ENCODE results near the gene MED20. TPM values are rescaled to one million over a fixed set of nuclear protein-coding genes. Genes with fewer than 3 reads are reported as not detected.

MED20 gene
- total and polyA plus RNA-seq, 2 donors (not counting 3 experiments of a cell fraction or from before 2014, with no cell fraction given) = 30.4 to 37.8 TPM

GRCh38 chr6:41922154-41922553 is 1.2 kb upstream of the MED20 start:
- Histone ChIP-seq H3K4me2 (ENCODE audit: insufficient read depth, low read length) (peak overlapping the region; percentile 93), H3K36me3 (ENCODE audit: control insufficient read depth in 2 of 2, extremely low read depth in 1 of 2, insufficient read depth in 2 of 2, low read length in 2 of 2) (peaks cover 2 to 3% of the 10 kb centered on the region in 2 experiments), H4K20me1 (replicated peaks; ENCODE audit: control insufficient read depth, extremely low read depth, insufficient read depth, low read length) (no peaks in the 10 kb centered on the region), H2AFZ (ENCODE audit: low read depth, low read length) (no peak overlapping the region), H3K4me3 (replicated peaks in 1 of 3; ENCODE audit: insufficient read depth in 1 of 3, low read depth in 1 of 3, low read length in 3 of 3) (peak overlapping the region; percentile 54 to 83 (median 82)), H3K27me3 (ENCODE audit: control insufficient read depth in 2 of 2, insufficient read depth in 2 of 2, low read length in 2 of 2) (no peaks in the 10 kb centered on the region), H3K9ac (replicated peaks; ENCODE audit: extremely low read depth, insufficient read depth, low read length) (peak overlapping the region; percentile 96), H3K9me1 (replicated peaks; ENCODE audit: control insufficient read depth, extremely low read depth, insufficient read depth, low read length) (no peaks in the 10 kb centered on the region), H3K79me2 (ENCODE audit: control insufficient read depth, insufficient read depth, low read length) (peaks cover 64% of the 10 kb centered on the region), H3K4me1 (ENCODE audit: control insufficient read depth, extremely low read depth, insufficient read depth, low read length) (peaks cover 36% of the 10 kb centered on the region), H3K27ac (ENCODE audit: insufficient read depth, low read depth, low read length) (peak overlapping the region; percentile 94), H3K9me3 (replicated peaks; ENCODE audit: control insufficient read depth, insufficient read depth, low read length) (no peaks in the 10 kb centered on the region)
- no peak for TF ChIP-seq FOS (IDR thresholded peaks at IDR 0.05; ENCODE audit: borderline replicate concordance, insufficient read depth, low read length)
- TF ChIP-seq MAX (IDR thresholded peaks at IDR 0.05; ENCODE audit: insufficient read depth, insufficient read length) = no peak
- TF ChIP-seq EZH2 (IDR thresholded peaks at IDR 0.05; ENCODE audit: borderline replicate concordance, low read depth, low read length, severe bottlenecking) = no peak
- TF ChIP-seq POLR2AphosphoS5 (IDR thresholded peaks at IDR 0.05; ENCODE audit: insufficient read depth, low read depth, low read length) = no peak
- TF ChIP-seq POLR2A (IDR thresholded peaks at IDR 0.05; ENCODE audit: low read depth, low read length) = no peak
- CTCF ChIA-PET = interaction anchor here (1.3 to 3.4 kb wide), 8 partner anchors 11 to 135 kb away, joined by 6 to 59 read pairs (median 30); partner anchors contain the start of genes CCND3 and TOMM6
- FAIRE-seq (no peak), DNase-seq (ENCODE audit: low read depth, low spot score) (no peak)
- dilution Hi-C loops (cut with MboI; ENCODE audit: extremely low pct_ligation_motif_present, low sequenced_read_pairs) (no loop called here), intact Hi-C loops (cut with micrococcal nuclease) (no loop called here)
- POLR2A ChIA-PET = interaction anchor here (0.6 to 1.3 kb wide), 2 partner anchors 16 to 205 kb away, joined by 3 read pairs; no protein-coding TSS in a partner anchor
- BruUV-seq (replicated peaks) = TSS peak; percentile 37

GRCh38 chr6:41921712-41921998 is 716 bp upstream of the MED20 start:
- Histone ChIP-seq H3K4me1 (ENCODE audit: control insufficient read depth, extremely low read depth, insufficient read depth, low read length) (peaks cover 36% of the 10 kb centered on the region), H3K27ac (ENCODE audit: insufficient read depth, low read depth, low read length) (peak overlapping the region; percentile 94), H4K20me1 (replicated peaks; ENCODE audit: control insufficient read depth, extremely low read depth, insufficient read depth, low read length) (no peaks in the 10 kb centered on the region), H3K79me2 (ENCODE audit: control insufficient read depth, insufficient read depth, low read length) (peaks cover 63% of the 10 kb centered on the region), H3K9me3 (replicated peaks; ENCODE audit: control insufficient read depth, insufficient read depth, low read length) (no peaks in the 10 kb centered on the region), H3K27me3 (ENCODE audit: control insufficient read depth in 2 of 2, insufficient read depth in 2 of 2, low read length in 2 of 2) (no peaks in the 10 kb centered on the region), H3K4me3 (replicated peaks in 1 of 3; ENCODE audit: insufficient read depth in 1 of 3, low read depth in 1 of 3, low read length in 3 of 3) (peak overlapping the region; percentile 54 to 83 (median 82)), H3K9ac (replicated peaks; ENCODE audit: extremely low read depth, insufficient read depth, low read length) (peak overlapping the region; percentile 96), H3K36me3 (ENCODE audit: control insufficient read depth in 2 of 2, extremely low read depth in 1 of 2, insufficient read depth in 2 of 2, low read length in 2 of 2) (no peaks in the 10 kb centered on the region), H2AFZ (ENCODE audit: low read depth, low read length) (peak overlapping the region; percentile 47), H3K4me2 (ENCODE audit: insufficient read depth, low read length) (peak overlapping the region; percentile 93), H3K9me1 (replicated peaks; ENCODE audit: control insufficient read depth, extremely low read depth, insufficient read depth, low read length) (no peaks in the 10 kb centered on the region)
- dilution Hi-C loops (cut with MboI; ENCODE audit: extremely low pct_ligation_motif_present, low sequenced_read_pairs) = no loop called here
- ChIA-PET CTCF (interaction anchor here (0.8 to 3.4 kb wide), 25 partner anchors 12 to 187 kb away, joined by 3 to 59 read pairs (median 6); partner anchors contain the start of genes CCND3, FRS3, TAF8 and TOMM6), POLR2A (interaction anchor here (1.3 kb wide), 2 partner anchors 17 to 135 kb away, joined by 3 to 7 read pairs; partner anchors contain the start of gene TOMM6)
- peak; percentile 74 for FAIRE-seq
- TF ChIP-seq EZH2 (IDR thresholded peaks at IDR 0.05; ENCODE audit: borderline replicate concordance, low read depth, low read length, severe bottlenecking) = no peak
- BruUV-seq (replicated peaks) = no TSS peak
- no peak for DNase-seq (ENCODE audit: low read depth, low spot score)
- intact Hi-C loops (cut with micrococcal nuclease) = loop anchor here (1.0 to 2.0 kb wide), 8 partner anchors 15 to 295 kb away; partner anchors contain the start of genes MRPS10, TOMM6 and USP49

All from endothelial cell of umbilical vein (primary cell).